PC-3 (cell line): ENCODE measurements around the gene TBCCD1. TPM values are rescaled to one million over a fixed set of nuclear protein-coding genes. Genes with fewer than 3 reads are reported as not detected.

Source experiments
- ATAC-seq: fragments of 200-7000 bp; cut with Tn5 transposase; 2 replicates; pipeline ENCODE4 v1.9.1; 2020; ENCODE audit warnings: mild to moderate bottlenecking, moderate library complexity
- BruUV-seq: library from RNA; stranded (reverse); fragments of 400-500 nt; replicated peaks from 2 replicates; lab custom pipeline; 2021; lab: Mats Ljungman, UMichigan
- CTCF ChIA-PET: fragments of 300-600 bp; sonication (Branson Sonifier 250); formaldehyde crosslinking; loops from one replicate; lab custom pipeline; 2022; ENCODE audit warnings: antibody characterized with exemption; lab: Charles Lee
- POLR2A ChIA-PET: fragments of 300-600 bp; sonication (Branson Sonifier 250); formaldehyde crosslinking; loops from one replicate; lab custom pipeline; 2022; ENCODE audit warnings: antibody characterized with exemption; ENCODE audit not compliant: unreplicated experiment; lab: Charles Lee
- DNase-seq: peaks from one replicate; pipeline ENCODE4 v3.0.0-alpha.2; 2015
- H2AFZ ChIP-seq: fragments of 300-600 bp; sonication (generic); 2 replicates; pipeline ENCODE4 v1.6.0; 2016; ENCODE audit warnings: antibody characterized with exemption, low read length
- H3F3A ChIP-seq: fragments of 300-600 bp; sonication (generic); one replicate; pipeline ENCODE4 v1.6.0; 2017; ENCODE audit warnings: antibody characterized with exemption, low read length, control low read depth, mild to moderate bottlenecking; ENCODE audit not compliant: unreplicated experiment
- H3K27ac ChIP-seq: fragments of 300-600 bp; sonication (generic); 2 replicates; pipeline ENCODE4 v1.5.1; 2016; ENCODE audit warnings: mild to moderate bottlenecking, low read length
- H3K27me3 ChIP-seq: fragments of 300-600 bp; sonication (generic); 2 replicates; pipeline ENCODE4 v1.6.1; 2016; ENCODE audit warnings: low read length, mixed read lengths
- H3K36me3 ChIP-seq: fragments of 300-600 bp; sonication (generic); 2 replicates; pipeline ENCODE4 v1.6.1; 2016; ENCODE audit warnings: low read depth, mixed run types, low read length, mixed read lengths
- H3K4me1 ChIP-seq: fragments of 300-600 bp; sonication (generic); 2 replicates; pipeline ENCODE4 v1.5.1; 2016; ENCODE audit warnings: low read length; ENCODE audit not compliant: insufficient read depth
- H3K4me2 ChIP-seq: fragments of 300-600 bp; sonication (generic); 2 replicates; pipeline ENCODE4 v1.6.0; 2016; ENCODE audit warnings: low read length
- H3K4me3 ChIP-seq: fragments of 300-600 bp; sonication (generic); 2 replicates; pipeline ENCODE4 v1.5.1; 2016; ENCODE audit warnings: mild to moderate bottlenecking, low read length, mixed read lengths
- H3K79me2 ChIP-seq: fragments of 300-600 bp; sonication (generic); 2 replicates; pipeline ENCODE4 v1.6.1; 2017; ENCODE audit warnings: low read length, mixed read lengths
- H3K9ac ChIP-seq: fragments of 300-600 bp; sonication (generic); 2 replicates; pipeline ENCODE4 v1.6.0; 2016; ENCODE audit warnings: mild to moderate bottlenecking, low read length
- H3K9me2 ChIP-seq: fragments of 300-600 bp; sonication (generic); replicated peaks from 2 replicates; pipeline ENCODE4 v1.6.1; 2016; ENCODE audit warnings: mixed run types, low read length, mixed read lengths
- H3K9me3 ChIP-seq: fragments of 300-600 bp; sonication (generic); 2 replicates; pipeline ENCODE4 v1.6.1; 2016; ENCODE audit warnings: low read length, mixed read lengths
- H4K20me1 ChIP-seq: fragments of 300-600 bp; sonication (generic); 2 replicates; pipeline ENCODE4 v1.6.1; 2016; ENCODE audit warnings: low read length, mixed read lengths
- CTCF ChIP-seq: fragments of 300-600 bp; sonication (generic); conservative IDR thresholded peaks from 2 replicates; pipeline ENCODE4 v1.5.1; 2017; ENCODE audit warnings: antibody characterized with exemption, low read depth, mild to moderate bottlenecking, low read length
- EZH2 ChIP-seq: fragments of 300-600 bp; sonication (generic); IDR thresholded peaks from one replicate; pipeline ENCODE4 v1.6.1; 2017; ENCODE audit warnings: antibody characterized with exemption, mild to moderate bottlenecking, low read length; ENCODE audit not compliant: unreplicated experiment
- EZH2phosphoT487 ChIP-seq: fragments of 300-600 bp; sonication (generic); IDR thresholded peaks from 2 replicates; pipeline ENCODE4 v1.6.1; 2018; ENCODE audit warnings: mild to moderate bottlenecking, antibody characterized with exemption, low read length, borderline replicate concordance
- intact Hi-C: fragments of 100-400 bp; cut with micrococcal nuclease; formaldehyde crosslinking; loops from 2 replicates; pipeline ENCODE4 v1.9.0; 2023
- total RNA-seq: library from RNA; depleted of rRNA; stranded (reverse); fragments of >200 nt; gene quantifications from 2 replicates; pipeline ENCODE4 v1.2.3, GENCODE V29; 2014

Gene TBCCD1
- total RNA-seq, 1 experiment from 2014 or later, result 17.0 TPM

- H3K4me1 ChIP-seq, result peaks cover 22% of the 10 kb centered on the region
- no peak overlapping the region for H2AFZ ChIP-seq
- H3K79me2 ChIP-seq, result no peaks in the 10 kb centered on the region
- no peak for ATAC-seq
- ChIA-PET POLR2A (interaction anchor here (0.6 kb wide), 2 partner anchors 308 to 556 kb away, joined by 3 read pairs; no protein-coding TSS in a partner anchor), CTCF (no interaction called here)
- DNase-seq, result peak; percentile 6
- H3K27me3 ChIP-seq, result no peaks in the 10 kb centered on the region
- H3K4me3 ChIP-seq, result no peak overlapping the region
- no peaks in the 10 kb centered on the region for H3K9me3 ChIP-seq
- no peaks in the 10 kb centered on the region for H4K20me1 ChIP-seq
- H3K9me2 ChIP-seq, result no peaks in the 10 kb centered on the region
- no peaks in the 10 kb centered on the region for H3K36me3 ChIP-seq
- TF ChIP-seq CTCF, result no peak
- TF ChIP-seq EZH2phosphoT487, result no peak
- no peak for TF ChIP-seq EZH2
- no peak overlapping the region for H3K27ac ChIP-seq
- no peak overlapping the region for H3K4me2 ChIP-seq
- no TSS peak for BruUV-seq
- peaks cover 3% of the 10 kb centered on the region for H3F3A ChIP-seq
- intact Hi-C loops, result no loop called here
- no peak overlapping the region for H3K9ac ChIP-seq
These were observed 30.0 kb downstream of the TBCCD1 start for GRCh38 chr3:186536883-186537844.

DNA sequence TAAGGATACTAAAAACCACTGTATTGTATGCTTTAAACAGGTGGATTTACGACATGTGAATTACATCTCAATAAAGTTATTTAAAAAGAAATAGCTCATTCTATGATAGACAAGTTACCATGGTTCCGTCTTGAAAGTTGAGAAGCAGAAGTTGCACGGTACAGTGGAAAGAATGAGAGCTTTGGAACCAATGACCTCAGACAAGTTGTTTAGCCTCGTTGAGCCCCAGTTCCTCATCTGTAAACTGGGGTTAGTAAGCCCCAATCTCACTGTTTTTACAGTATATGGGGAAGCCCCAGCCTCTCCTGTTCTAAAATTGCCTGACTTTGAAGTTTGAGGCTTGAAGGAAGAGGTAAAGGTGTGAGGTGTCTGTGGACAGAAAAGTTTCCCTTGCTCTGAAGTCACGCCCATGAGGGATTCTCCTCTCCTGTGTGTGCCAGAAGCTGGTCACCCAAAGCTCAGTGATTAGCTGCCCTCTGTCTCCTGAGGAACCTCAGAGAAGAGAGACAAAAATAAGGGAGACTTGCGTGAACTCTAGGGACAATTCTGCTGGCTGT, 32.9 kb downstream of the TBCCD1 start:
- DNase-seq, result no peak
- H4K20me1 ChIP-seq, result no peaks in the 10 kb centered on the region
- no peak overlapping the region for H3K27ac ChIP-seq
- BruUV-seq, result no TSS peak
- POLR2A ChIA-PET, result no interaction called here
- H3F3A ChIP-seq, result no peaks in the 10 kb centered on the region
- intact Hi-C loops, result loop anchor here (2.0 kb wide), 1 partner anchor 85 kb away; no protein-coding TSS in a partner anchor
- TF ChIP-seq EZH2 (no peak), EZH2phosphoT487 (no peak), CTCF (no peak)
- no peaks in the 10 kb centered on the region for H3K4me1 ChIP-seq
- no peaks in the 10 kb centered on the region for H3K27me3 ChIP-seq
- no peaks in the 10 kb centered on the region for H3K9me3 ChIP-seq
- ATAC-seq, result no peak
- no peaks in the 10 kb centered on the region for H3K79me2 ChIP-seq
- H3K9ac ChIP-seq, result no peak overlapping the region
- H3K4me3 ChIP-seq, result no peak overlapping the region
- no peak overlapping the region for H2AFZ ChIP-seq
- H3K36me3 ChIP-seq, result no peaks in the 10 kb centered on the region
- H3K4me2 ChIP-seq, result no peak overlapping the region
- CTCF ChIA-PET, result no interaction called here
- no peaks in the 10 kb centered on the region for H3K9me2 ChIP-seq
